Measurements from ENCODE around the gene KIF16B.

Gene KIF16B

DNA sequence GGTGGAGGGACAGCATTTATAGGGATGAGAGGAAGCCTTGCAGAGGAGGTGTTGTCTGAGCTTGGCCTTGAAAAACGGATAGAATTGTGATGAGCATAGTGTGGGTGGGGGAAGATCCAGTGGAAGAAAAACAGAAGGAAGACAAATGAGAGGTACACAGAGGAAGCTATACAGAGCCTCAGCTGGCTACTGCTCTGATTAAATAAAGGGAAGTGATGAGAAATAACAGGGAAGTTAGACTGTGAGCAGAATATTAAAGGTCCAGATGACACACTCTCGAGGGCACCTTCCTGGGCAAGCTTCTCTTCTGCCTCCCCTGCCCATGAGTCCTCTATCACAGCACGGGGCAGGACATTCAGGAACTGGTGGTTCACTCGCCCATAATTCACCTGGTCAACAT is 182.3 kb downstream of the KIF16B start:
- no peak for DNase-seq

DNA sequence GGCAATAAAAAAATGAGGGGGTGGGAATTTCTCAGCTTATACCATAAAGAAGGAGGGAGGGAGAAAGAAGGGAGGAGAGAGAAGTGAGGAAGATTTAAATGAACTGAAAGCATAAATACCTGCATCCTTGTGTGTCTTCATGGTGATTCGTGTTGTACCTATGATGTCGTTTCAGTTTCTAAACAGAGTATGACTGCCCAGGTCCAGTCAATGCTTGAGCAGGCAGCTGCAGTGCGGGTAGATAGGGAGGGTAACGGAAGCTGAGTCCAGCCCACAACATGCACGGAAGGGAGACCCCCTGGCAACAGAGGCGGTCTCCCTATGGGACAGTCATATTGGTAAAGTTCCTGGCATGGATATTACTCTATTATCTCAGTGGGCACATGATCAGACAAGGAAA is 184.5 kb downstream of the KIF16B start:
- no peak for DNase-seq

GRCh38 chr20:16387666-16388065 is 185.6 kb downstream of the KIF16B start:
- no peak for DNase-seq

DNA sequence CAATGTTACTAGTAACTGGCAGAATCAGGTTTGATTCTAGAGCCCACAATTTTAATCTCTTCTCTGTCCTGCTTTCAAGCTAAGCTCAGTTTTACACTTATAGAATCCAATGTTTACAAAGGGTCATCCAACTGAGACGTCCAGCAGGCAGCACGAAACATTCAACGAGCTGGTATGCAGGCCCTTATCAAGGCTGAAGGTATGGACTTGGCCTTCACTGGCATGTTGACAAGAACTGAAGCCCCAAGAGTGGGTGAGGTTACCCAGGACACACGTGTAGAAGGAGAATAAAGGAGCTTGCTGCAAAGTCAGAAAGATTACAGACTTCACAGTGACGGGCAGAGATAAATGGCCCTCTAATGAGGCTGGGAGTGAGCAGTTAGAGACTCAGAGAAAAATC is 187.4 kb downstream of the KIF16B start:
- DNase-seq: no peak

GRCh38 chr20:16385462-16385861 is 187.8 kb downstream of the KIF16B start:
- no peak for DNase-seq

DNA sequence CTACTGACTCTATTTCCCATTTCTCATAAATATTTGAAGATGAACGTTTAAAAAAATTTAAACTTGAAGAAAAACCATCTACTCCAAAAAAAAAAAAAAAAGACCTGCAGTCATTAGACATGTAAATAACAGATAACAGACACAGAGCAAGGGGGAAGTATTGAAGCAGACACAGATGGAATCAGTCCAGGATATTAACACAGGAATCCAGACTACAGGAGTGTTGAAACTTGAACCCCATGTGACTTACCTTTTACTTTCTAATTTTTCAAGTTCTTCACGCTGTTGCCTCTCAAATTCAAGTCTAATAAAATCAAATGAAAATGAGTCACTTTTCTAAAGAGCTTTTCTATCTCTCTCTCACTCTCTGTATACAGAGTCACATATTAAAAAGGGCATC is 191.8 kb downstream of the KIF16B start:
- no peak for DNase-seq

GRCh38 chr20:16378712-16379370 is 194.4 kb downstream of the KIF16B start:
- no peak for DNase-seq

- no peak for DNase-seq
Observed at GRCh38 chr20:16378122-16378521, 195.1 kb downstream of the KIF16B start.

GRCh38 chr20:16369441-16369840 is 203.8 kb downstream of the KIF16B start:
- no peak for DNase-seq

- no peak for DNase-seq
Observed at GRCh38 chr20:16368645-16369292, 204.5 kb downstream of the KIF16B start.

- no peak for DNase-seq
Observed at GRCh38 chr20:16367948-16368560, 205.2 kb downstream of the KIF16B start.

DNA sequence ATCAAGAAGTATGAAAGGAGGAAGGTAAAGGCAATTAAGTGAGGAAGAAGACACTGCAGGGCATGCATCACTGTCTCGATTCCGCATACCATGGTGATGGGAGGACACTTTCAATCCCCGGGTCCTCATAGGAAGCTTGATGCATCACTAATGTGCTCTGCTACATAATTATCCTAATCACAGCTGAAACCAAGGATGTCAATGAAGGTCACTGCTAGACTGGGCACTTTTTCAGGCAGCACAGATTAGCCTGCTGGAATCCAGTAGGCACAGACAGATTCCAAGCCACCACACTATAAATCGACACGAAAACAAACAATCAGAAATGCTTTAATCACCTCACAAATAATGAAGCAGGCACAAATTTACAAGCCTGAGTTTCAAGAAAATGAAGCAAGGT is 206.7 kb downstream of the KIF16B start:
- DNase-seq: no peak

DNA sequence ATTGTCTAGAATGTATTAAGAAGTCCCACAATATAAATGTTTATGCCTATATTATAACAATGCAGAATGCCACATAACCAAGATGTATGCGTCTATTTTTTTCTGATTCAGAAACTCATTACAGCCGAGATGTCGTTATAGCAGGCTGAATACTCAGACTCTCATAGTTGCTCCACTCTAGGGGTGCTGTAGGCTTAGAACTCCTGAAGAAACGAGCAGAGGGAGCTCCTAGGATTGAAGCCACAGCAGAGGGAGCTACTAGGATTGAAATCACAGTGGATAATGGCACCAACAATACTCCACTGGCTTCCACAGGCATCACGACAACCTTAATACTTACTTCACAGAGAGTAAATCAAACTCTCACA is 208.9 kb downstream of the KIF16B start:
- DNase-seq: no peak

- no peak for DNase-seq
Observed at GRCh38 chr20:16363506-16364319, 209.5 kb downstream of the KIF16B start.

- DNase-seq: no peak
Observed at GRCh38 chr20:16362642-16363041, 210.6 kb downstream of the KIF16B start.

DNA sequence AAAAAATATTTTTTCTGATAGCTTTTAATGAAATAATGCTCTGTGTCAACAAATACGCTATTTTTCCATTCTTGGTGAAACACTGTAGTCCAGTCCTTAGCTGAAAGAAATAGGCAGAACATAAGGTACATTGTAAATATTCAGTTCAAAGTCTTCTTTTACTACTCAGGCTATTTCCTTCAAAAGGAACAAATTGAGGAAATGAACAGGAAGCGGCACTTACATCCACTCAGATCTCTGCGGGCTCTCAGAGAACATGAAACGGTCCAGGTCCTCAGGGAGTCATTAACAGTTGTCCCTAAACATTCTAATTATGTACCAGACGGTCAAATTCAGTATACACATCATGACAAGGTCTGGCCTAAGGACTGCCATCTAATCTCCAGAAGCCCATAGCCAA is 212.6 kb downstream of the KIF16B start:
- DNase-seq: no peak

GRCh38 chr20:16353417-16353781 is 219.8 kb downstream of the KIF16B start:
- DNase-seq: no peak

DNA sequence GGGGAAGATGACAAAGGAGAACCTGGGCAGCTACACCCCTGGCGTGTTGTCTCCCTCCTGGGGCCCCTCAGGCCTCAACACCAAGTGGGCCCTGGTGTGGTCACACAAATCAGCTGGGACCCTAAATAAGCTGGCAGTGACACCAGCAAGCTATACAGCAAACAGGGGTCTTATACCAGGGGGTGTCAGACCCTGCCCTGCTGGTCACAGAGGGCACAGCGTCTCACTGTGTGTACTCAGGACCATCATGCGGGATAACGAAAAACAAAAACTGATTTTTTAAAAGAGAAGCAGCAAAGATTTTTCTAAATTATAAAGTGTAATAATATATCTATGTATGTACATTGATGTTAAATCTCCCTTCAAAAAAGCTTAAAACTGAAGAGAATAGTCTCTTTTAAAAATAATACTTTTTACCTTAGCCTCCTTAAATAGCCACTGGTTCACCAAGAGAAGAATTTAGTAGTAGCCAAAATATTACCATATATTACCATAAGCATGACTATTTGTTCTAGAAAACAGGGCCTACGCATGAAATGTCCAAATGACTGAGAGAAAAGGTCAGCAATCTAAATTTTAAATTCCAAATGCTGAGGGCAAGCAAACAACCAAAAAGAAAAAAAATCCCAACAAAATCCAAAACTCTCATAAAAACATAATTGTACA is 220.4 kb downstream of the KIF16B start:
- no peak for DNase-seq

- DNase-seq: no peak
Observed at GRCh38 chr20:16352321-16352720, 220.9 kb downstream of the KIF16B start.

- DNase-seq: no peak
Observed at GRCh38 chr20:16351415-16351814, 221.8 kb downstream of the KIF16B start.

- DNase-seq: no peak
Observed at GRCh38 chr20:16350465-16350864, 222.8 kb downstream of the KIF16B start.

DNA sequence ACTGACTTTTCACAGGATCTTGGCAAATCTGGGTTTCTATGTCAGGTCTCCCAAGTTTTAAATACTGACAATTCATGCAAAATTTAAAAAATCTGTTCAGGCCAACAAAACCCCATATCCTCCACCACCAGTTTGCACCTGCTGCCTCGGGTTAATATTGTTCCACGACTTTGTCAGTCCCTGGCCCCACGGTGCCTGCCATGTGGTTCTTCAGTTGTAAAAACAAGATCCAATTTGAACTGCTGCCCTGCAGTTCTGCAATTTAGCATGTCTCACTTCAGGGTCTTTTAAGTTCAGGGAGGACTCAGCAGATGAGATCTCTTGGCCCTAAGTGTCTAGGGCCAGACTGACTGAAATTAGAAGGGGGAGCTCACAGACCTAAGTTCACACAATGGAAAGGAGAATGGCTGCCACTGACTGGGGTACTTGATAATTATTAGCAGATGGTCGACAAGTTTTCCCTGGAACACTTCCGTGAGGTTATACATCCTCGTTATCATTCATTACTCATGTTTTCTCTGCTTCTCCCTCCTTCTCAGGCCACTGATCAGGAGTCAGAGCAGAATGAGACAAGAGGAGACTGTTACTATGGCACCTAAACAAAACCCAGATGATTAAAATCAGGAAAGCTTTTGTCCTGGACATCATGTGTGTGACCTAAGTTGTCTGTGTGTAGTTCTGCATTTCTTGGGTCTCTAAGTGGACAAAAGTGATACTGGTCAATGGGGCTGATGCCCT is 223.6 kb downstream of the KIF16B start:
- DNase-seq: no peak
